OCI-LY7 (cell line): Measurements from ENCODE around the gene USP50.

Experiments used
- CTCF ChIP-seq: fragments of 200-600 bp; sonication (generic); conservative IDR thresholded peaks from 2 replicates; pipeline ENCODE4 v1.5.1; 2014; ENCODE audit warnings: mild to moderate bottlenecking, antibody characterized with exemption, low read length, moderate library complexity, mixed read lengths
- EZH2phosphoT487 ChIP-seq: fragments of 200-600 bp; sonication (generic); IDR thresholded peaks from 2 replicates; pipeline ENCODE4 v1.6.1; 2018; ENCODE audit warnings: low read depth, borderline replicate concordance, mild to moderate bottlenecking, mixed run types, antibody characterized with exemption, low read length, moderate library complexity, mixed read lengths

GRCh38 chr15:50531766-50532165, 14.7 kb downstream of the USP50 start:
- no peak for TF ChIP-seq EZH2phosphoT487
- TF ChIP-seq CTCF, result no peak
